ENCODE results near the gene EML2.

The EML2 gene

DNA sequence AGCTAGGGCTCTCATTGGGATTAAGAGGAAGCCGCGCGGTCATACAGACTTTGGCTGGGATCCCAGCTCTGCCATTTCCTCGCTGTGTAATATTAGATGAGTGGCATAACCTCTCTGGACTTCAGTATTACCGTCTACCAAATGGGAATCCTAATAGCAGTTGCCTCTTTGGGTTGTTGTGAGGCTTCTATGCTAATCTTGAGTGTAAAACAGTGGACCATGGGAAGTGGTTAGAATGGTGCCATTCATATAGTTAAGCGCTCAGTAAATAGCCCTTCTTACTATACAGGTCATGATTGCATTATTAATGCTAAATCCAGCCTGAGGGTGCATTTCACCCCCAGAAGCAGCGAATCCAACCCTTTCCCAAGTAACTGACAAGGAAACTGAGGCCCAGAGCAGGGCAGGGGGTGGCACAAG lies 54.0 kb downstream of the EML2 start:
- DNase-seq: no peak

DNA sequence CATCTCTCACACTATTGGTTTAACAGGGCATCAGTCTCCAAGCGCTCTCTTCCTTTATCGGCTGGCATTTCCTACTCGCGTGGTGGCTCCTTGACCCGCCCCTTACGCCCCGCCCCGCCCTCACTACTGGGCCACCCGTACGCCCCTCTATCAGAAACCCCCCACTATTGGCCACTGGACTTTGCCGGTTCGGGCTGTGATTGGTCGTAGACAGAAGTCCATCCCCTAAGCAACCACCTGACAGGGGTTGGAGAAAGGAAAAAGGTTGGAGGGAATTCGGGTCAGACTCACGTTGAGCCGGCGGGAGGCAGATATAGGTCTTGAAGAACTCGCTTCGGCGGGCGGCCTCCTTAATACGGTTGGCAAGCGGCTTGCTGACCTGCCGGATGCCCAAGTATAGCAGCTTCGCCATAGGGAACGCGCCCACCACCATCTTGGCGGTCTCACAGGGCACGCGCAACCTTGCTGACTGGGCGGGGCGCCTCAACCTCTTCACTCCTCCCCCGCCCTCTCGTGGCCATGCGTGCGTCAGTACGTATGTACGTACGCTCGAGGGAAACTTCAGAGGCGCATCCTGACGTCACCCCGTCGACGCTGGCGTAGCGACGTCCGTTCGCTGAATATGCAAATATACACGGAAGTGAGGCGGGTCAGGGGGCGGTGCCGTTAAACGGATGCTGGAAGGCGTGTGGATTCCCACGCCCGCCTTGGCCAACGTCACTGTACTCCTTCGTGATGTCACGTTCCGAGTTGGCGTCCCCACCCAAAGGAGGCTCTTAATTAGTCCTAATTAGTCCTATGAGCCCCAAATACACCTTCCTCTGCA lies 54.7 kb downstream of the EML2 start, which contains the start of gene OPA3:
Gene OPA3 (minus strand): TSS at position 471 of the 826 bp plus-strand sequence. CDS start 38 bp downstream, at position 433.
- peak; percentile 95 to 98 for DNase-seq

GRCh38 chr19:45581576-45581975 lies 57.6 kb downstream of the EML2 start:
- no peak for DNase-seq

DNA sequence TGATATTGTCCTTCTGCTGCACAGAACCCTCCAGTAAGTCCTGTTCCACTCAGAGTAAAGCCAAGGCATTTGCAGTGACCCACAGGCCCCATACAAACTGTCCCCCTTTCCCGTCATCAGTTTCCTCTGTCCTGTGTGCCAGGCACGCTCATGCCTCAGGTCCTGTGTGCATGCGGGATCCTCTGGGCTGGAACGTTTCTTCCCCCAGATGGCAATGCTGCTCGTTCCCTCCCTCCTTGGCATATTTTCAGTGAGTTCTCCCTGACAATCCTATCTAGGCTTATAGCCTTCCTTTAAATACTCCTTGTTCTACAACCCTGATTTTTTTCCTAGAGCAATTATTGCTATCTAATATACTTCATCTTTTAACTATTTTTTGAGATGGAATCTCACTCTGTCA lies 60.3 kb downstream of the EML2 start:
- DNase-seq: peak in 1 of 2 experiments; percentile 10

DNA sequence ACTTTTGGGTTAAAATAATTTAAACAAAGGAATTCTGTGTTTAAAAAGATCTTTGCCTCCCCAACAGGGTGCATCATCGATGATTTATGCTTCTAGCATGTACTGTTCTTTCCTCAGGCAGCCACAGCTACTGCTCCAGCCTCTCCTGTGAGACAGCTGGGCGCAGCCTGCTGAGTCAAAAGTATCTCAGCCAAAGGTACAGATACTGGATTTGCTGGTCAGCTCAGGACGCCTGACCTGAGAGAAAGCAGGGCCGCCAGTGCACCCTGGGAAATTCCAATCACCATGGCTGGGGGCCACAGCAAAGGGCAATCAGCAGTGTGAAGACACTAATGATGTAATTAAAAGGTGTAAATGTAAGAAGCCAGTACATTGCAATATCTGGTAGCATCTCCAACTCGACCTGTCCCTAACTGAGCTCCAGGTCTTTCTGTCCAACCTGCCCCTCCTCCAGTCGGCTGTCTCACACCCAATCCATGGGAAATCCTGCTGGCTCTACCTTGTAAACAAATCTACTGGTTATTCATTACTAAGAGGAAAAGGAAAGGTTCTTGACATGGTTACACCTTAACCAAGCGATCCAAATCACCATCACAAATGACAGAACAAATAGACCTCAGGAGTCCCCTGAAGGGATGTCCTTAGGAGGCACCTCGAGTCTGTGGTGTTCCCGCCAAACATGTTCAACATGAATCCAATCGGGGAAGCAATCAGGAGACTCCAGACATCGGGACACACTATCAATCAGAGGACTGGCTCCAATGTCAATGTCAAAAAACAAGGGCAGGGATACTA lies 61.9 kb downstream of the EML2 start:
- no peak for DNase-seq

GRCh38 chr19:45576682-45577081 lies 62.5 kb downstream of the EML2 start:
- no peak for DNase-seq

DNA sequence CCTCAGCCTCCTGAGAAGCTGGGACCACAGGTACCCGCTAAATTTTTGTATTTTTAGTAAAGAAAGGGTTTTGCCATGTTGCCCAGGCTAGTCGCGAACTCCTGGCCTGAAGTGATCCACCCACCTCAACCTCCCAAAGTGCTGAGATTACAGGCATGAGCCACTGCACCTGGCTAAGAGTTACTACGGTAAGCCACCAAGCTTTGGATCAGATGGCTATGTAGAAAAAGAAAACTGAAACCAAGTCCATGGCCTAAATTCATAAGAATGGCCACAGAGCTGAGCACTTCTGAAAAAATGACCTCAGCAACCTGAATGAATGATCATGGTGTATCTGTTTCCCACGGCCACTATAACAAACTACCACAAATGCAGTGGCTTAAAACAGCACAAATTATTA lies 64.0 kb downstream of the EML2 start:
- DNase-seq: no peak

DNA sequence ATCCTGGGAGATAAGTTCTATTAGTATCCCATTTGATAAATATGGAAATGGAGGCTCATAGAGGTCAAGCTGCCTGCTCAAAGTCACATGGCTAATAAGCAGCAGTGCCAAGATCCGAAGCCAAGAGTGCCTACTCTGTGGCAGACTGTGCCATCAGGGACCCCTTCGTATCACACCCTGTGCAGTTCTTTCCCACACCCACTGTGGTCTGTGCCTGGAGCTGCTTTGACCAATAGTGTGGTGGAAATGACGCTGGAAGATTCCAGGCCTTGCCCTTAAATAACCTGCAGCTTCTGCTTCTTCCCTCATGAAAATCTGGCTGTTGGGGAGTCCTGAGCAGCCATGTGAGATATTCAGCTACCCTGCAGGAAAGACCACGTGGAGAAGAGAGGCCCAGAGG lies 64.7 kb downstream of the EML2 start:
- DNase-seq: no peak

DNA sequence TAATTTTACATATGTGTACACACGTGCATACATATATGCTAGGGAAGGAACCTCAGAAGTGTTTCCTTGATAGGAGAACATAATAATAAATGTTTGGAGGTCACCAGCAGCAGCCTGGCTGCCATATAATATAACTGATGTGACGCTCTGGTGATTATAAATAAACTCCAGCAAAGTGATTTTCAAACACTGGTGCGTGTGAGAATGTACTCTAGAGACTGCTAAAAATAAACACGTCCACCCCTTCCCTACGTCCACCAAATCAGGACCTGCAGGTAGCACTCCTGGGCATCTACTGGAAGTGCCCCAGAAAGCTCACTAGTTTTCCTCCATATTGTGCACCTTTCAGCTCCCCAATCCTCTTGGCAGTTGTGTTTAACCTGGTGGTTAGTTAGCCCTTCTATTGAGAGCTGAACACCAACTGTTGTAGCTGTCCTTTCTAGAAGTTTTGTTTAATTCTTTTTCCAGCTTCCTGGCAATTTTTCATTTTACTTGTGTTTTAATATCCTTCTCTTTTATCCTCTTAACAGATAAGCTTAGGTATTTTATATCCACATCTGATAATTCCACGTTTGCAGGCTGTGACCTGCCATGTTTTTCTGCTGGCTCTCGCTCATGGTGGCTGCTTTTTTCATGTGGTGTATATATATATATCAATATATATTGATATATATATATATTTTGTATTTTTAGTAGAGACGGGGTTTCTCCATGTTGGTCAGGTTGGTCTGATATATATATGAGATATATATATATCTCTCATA lies 67.6 kb downstream of the EML2 start:
- no peak for DNase-seq

- no peak for DNase-seq
Measured at GRCh38 chr19:45569619-45570421, 69.4 kb downstream of the EML2 start.

GRCh38 chr19:45568732-45569131 lies 70.5 kb downstream of the EML2 start:
- DNase-seq: no peak

GRCh38 chr19:45567609-45568008 lies 71.6 kb downstream of the EML2 start:
- DNase-seq: no peak

- DNase-seq: no peak
Measured at GRCh38 chr19:45564131-45564780, 74.9 kb downstream of the EML2 start.

DNA sequence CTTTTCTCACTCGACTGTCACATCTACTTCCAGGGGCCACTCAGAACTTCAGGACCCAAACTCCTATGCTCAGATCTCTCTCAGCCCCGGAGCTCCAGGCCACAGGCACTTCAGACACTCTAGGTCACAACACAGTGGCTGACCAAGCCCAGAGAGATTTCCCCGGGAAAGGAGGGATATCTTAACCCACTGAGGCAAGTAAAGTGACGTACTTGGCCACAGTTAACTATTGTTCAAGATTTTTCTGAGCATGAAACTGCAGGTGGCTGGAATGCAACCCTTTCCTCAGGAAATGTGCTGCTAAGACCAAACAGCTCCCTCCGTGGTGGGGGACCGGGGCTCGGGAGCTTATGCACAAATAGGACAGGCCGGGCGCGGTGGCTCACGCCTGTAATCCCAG lies 78.5 kb downstream of the EML2 start:
- DNase-seq: no peak

DNA sequence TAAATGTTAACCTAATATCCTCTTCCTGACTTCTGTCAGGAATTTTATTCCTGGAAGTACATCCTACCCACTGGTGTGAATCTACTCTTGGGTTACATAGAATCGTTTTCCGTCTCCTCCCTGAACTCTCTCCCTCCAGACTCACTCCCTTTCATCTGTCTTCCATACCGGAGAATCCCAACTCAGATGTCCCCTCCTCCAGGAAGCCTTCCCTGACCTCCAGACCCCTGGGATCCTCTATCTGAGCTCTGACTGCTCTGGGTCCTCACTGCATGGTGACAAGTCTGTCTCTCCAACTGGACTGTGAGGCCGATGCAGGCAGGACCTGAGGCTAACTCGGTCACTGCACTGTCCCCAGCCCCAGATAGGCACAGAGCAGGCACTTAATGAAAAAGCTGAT lies 79.2 kb downstream of the EML2 start:
- DNase-seq: no peak
